GM18873 (cell line): ENCODE data around the gene ZNF79.

Experiments used
- ATAC-seq: cut with Tn5 transposase; IDR thresholded peaks from one replicate; pipeline ENCODE4 v1.9.1; 2021; ENCODE audit warnings: mild to moderate bottlenecking, moderate library complexity, moderate number of reproducible peaks; ENCODE audit not compliant: unreplicated experiment, low FRiP score

The ZNF79 gene

DNA sequence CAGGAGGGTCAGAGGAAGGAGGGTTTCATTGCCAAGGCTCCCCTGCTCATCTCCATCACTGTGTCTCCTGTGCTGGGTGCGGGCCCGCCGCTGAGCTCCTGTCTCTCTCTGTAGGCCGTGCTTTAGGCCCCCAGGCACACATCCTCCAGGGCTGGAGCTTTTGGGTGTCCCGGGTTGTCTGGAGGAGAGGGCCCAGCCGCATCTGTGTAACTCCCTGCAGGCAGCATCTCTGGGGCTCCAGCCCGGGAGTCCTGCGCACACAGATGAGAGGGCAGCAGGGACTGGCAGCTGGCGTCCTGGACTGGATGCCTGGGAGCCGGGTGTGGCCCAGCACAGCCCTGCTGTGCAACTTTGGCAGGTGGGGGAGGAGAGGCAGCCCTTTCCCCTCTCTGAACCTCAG lies 67.3 kb downstream of the ZNF79 start:
- ATAC-seq, result no peak

DNA sequence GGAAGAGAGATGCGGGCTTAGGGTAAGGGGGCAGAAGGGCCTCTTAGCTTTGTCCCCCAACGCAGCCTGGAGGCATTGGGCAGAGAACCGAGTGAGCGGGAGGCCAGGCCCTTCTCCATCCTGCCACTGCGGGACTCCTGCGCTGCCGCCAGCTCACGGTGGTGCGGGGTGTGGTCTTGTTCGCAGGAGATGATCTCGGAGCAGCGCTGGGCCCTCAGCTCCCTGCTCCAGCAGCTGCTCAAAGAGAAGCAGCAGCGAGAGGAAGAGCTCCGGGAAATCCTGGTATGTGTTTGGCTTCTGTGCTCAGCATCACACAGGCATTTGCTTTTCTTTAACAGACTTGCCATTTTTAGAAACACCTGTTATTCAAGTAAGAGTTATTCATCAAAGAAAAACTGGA lies 68.4 kb downstream of the ZNF79 start:
- no peak for ATAC-seq

DNA sequence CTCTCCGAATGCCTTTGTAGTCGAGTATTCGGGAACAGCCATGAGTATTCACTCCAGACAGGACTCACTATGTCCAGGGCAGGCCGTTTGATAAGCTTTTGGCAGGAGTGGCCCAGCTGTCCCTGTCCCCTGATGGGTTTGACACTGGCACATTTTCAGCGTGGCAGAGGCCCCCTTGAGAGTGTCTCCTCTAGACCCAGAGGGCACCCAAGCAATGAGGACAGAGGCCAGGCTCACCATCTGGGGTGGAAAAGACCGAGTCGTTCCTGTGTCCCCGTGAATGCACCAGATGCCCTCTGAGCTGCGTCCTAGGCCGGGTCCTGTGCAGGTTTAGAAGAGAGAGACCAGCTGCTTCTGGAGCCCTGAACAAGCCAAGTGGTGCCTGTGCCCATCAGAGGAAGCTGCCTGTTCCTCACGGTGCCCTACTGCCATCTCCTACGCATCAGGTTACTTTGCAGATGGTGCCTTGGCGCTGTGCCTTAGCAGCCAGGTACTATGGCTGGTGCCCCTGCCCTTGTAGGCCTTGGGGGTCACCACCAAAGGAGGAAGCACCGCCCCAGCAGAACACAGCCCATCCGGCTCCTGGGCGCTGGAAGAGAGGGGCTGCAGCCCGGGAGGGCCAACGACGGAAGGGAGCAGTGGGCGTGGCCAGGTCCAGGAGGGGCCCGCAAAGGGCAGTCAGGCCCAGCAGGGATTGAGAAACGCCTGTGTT lies 69.6 kb downstream of the ZNF79 start:
- ATAC-seq, result no peak

DNA sequence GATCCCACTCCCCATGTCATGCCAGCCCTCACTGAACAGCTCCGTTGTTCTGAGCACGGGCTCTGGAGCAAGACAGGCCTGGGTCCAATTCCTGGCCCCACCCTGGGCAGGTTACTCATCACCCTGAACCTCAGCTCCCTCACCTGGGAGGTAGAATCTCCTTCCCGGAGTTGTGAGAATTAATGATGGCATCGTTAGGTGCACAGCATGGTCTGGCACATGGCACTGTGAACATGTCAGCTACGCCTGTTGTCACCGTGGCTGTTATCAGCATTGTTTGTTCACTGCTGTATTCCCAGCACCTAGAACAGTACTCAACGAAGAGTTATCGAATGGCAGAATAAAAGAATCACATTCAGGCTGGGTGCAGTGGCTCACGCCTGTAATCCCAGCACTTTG lies 70.1 kb downstream of the ZNF79 start:
- no peak for ATAC-seq
